Measurements from ENCODE around the gene TMEM184A. TPM values are rescaled to one million over a fixed set of nuclear protein-coding genes. Genes with fewer than 3 reads are reported as not detected.

TMEM184A gene
- total RNA-seq, 1 experiment from 2014 or later, result 21.4 TPM

GRCh38 chr7:1550005-1550845 is 5.8 kb downstream of the TMEM184A start:
- no peak for DNase-seq
- POLR2A ChIA-PET (ENCODE audit: unreplicated experiment), result interaction anchor here (0.8 kb wide), 1 partner anchor 15 kb away, joined by 4 read pairs; no protein-coding TSS in a partner anchor
- no peaks in the 10 kb centered on the region; the same call in 1 of the 2 replicates for H3K36me3 ChIP-seq (ENCODE audit: low read depth)

GRCh38 chr7:1549357-1550004 is 6.5 kb downstream of the TMEM184A start:
- Histone ChIP-seq H3F3A (ENCODE audit: insufficient read depth, low read depth) (peaks cover 8% of the 10 kb centered on the region; the same call in 1 of the 2 replicates), H2AFZ (no peak overlapping the region), H3K9me2 (ENCODE audit: insufficient read depth) (no peaks in the 10 kb centered on the region), H3K4me3 (no peak overlapping the region), H3K27me3 (ENCODE audit: insufficient read depth, low read depth) (no peaks in the 10 kb centered on the region), H3K79me2 (ENCODE audit: low read depth) (peaks cover 9% of the 10 kb centered on the region), H4K20me1 (ENCODE audit: insufficient read depth) (peaks cover 16% of the 10 kb centered on the region), H3K4me2 (no peak overlapping the region), H3K27ac (no peak overlapping the region), H3K36me3 (ENCODE audit: low read depth) (no peaks in the 10 kb centered on the region; the same call in 1 of the 2 replicates), H3K9me3 (ENCODE audit: insufficient read depth, low read depth) (no peaks in the 10 kb centered on the region), H3K4me1 (replicated peaks; ENCODE audit: insufficient read depth) (peaks cover 4% of the 10 kb centered on the region)
- CTCF ChIA-PET, result no interaction called here
- TF ChIP-seq EZH2 (IDR thresholded peaks at IDR 0.05; ENCODE audit: low read depth) (no peak), CTCF (conservative IDR thresholded peaks at IDR 0.05) (no peak)
- DNase-seq, result no peak
- intact Hi-C loops (cut with micrococcal nuclease; ENCODE audit: unreplicated experiment), result no loop called here
- no TSS peak for BruUV-seq (replicated peaks)
- POLR2A ChIA-PET (ENCODE audit: unreplicated experiment), result no interaction called here

More at GRCh38 chr7:1550005-1550845, 5.8 kb downstream of the TMEM184A start:
- Histone ChIP-seq H3K27ac (no peak overlapping the region), H3K4me2 (no peak overlapping the region), H3K4me3 (no peak overlapping the region), H3K4me1 (replicated peaks; ENCODE audit: insufficient read depth) (peaks cover 11% of the 10 kb centered on the region), H3K9me2 (ENCODE audit: insufficient read depth) (no peaks in the 10 kb centered on the region), H3K79me2 (ENCODE audit: low read depth) (peaks cover 16% of the 10 kb centered on the region), H4K20me1 (ENCODE audit: insufficient read depth) (peaks cover 21% of the 10 kb centered on the region), H3K9me3 (ENCODE audit: insufficient read depth, low read depth) (no peaks in the 10 kb centered on the region), H3F3A (ENCODE audit: insufficient read depth, low read depth) (peaks cover 8% of the 10 kb centered on the region; the same call in 1 of the 2 replicates), H3K27me3 (ENCODE audit: insufficient read depth, low read depth) (no peaks in the 10 kb centered on the region), H2AFZ (no peak overlapping the region)
- no TSS peak for BruUV-seq (replicated peaks)
- CTCF ChIA-PET, result no interaction called here
- TF ChIP-seq EZH2 (IDR thresholded peaks at IDR 0.05; ENCODE audit: low read depth), result no peak
- no peak for TF ChIP-seq CTCF (conservative IDR thresholded peaks at IDR 0.05)
- intact Hi-C loops (cut with micrococcal nuclease; ENCODE audit: unreplicated experiment), result no loop called here

- ChIA-PET CTCF (interaction anchor here (0.6 kb wide), 1 partner anchor 75 kb away, joined by 3 read pairs; no protein-coding TSS in a partner anchor), POLR2A (ENCODE audit: unreplicated experiment) (no interaction called here)
- Histone ChIP-seq H2AFZ (no peak overlapping the region), H3K27me3 (ENCODE audit: insufficient read depth, low read depth) (no peaks in the 10 kb centered on the region), H3K4me1 (replicated peaks; ENCODE audit: insufficient read depth) (no peaks in the 10 kb centered on the region), H3K9me3 (ENCODE audit: insufficient read depth, low read depth) (no peaks in the 10 kb centered on the region), H3K4me3 (no peak overlapping the region), H3K9me2 (ENCODE audit: insufficient read depth) (no peaks in the 10 kb centered on the region), H3K27ac (no peak overlapping the region), H3K36me3 (ENCODE audit: low read depth) (no peaks in the 10 kb centered on the region; the same call in 1 of the 2 replicates), H3K79me2 (ENCODE audit: low read depth) (peaks cover 4% of the 10 kb centered on the region; the same call in 1 of the 2 replicates), H3K4me2 (no peak overlapping the region), H4K20me1 (ENCODE audit: insufficient read depth) (peaks cover 17% of the 10 kb centered on the region; the same call in 1 of the 2 replicates), H3F3A (ENCODE audit: insufficient read depth, low read depth) (peaks cover 12% of the 10 kb centered on the region; the same call in 1 of the 2 replicates)
- BruUV-seq (replicated peaks), result no TSS peak
- DNase-seq, result no peak
- TF ChIP-seq EZH2 (IDR thresholded peaks at IDR 0.05; ENCODE audit: low read depth) (no peak), CTCF (conservative IDR thresholded peaks at IDR 0.05) (no peak)
- intact Hi-C loops (cut with micrococcal nuclease; ENCODE audit: unreplicated experiment), result no loop called here
These were observed 7.1 kb downstream of the TMEM184A start for GRCh38 chr7:1548944-1549343.

All from PC-9 (cell line).